Daoy (cell line): ENCODE measurements around the gene EBF3. TPM values are rescaled to one million over a fixed set of nuclear protein-coding genes. Genes with fewer than 3 reads are reported as not detected.

Experiments
- DNase-seq: peaks from one replicate; pipeline ENCODE4 v3.0.0-alpha.2; 2015; ENCODE audit warnings: low read depth
- total RNA-seq: library from RNA; depleted of rRNA; stranded (reverse); fragments of >200 nt; shearing (Covaris generic); gene quantifications from 2 replicates; pipeline ENCODE4 v1.2.3, GENCODE V29; 2014; rRNA removed

The EBF3 gene
- total RNA-seq, 1 experiment from 2014 or later: 3.4 TPM

DNA sequence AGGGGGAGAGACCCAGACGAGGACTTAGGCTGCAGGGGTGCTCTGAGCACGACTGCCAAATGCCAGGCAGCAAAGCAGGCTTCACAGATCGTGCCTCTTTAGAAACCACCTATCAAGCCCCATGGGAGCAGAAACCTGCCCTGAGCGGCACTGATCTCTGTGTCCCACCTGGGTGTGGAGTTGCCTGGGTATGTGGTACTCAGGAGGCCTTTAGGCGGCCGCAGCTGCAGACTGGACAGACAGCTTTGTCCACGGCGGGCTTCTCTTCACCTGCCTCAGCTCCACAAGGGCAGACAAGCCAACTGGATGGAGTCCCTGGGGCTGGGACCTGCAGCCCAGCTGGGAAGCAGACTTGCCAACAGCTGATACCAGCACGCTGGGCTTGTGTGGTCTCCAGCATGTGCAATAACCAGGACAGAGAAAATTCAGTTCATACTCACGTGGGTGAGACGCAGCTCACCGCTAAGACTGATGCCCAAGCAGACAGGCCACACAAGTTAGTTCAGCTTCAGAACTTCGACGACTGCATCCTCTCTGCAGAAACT lies 163.2 kb downstream of the EBF3 start:
- no peak for DNase-seq

DNA sequence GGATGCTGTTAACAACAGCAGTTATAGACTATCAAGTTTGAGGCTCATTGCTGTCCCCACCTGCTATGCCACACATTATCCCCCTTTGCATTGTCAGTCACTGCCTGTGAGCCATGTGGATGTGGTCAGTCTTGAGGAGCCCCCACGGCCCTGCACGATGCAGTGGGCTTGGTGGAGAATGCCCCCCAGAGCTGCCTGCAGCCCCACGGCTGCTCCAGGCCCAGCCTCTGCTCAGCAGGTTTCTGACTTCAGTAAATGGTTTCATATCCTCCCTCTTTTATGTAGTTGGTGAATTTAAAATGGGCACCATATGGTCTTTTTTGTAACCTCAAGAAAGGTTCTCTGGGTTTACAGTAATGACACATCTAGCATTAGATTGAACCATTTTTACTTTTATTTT lies 164.1 kb downstream of the EBF3 start:
- DNase-seq: no peak

DNA sequence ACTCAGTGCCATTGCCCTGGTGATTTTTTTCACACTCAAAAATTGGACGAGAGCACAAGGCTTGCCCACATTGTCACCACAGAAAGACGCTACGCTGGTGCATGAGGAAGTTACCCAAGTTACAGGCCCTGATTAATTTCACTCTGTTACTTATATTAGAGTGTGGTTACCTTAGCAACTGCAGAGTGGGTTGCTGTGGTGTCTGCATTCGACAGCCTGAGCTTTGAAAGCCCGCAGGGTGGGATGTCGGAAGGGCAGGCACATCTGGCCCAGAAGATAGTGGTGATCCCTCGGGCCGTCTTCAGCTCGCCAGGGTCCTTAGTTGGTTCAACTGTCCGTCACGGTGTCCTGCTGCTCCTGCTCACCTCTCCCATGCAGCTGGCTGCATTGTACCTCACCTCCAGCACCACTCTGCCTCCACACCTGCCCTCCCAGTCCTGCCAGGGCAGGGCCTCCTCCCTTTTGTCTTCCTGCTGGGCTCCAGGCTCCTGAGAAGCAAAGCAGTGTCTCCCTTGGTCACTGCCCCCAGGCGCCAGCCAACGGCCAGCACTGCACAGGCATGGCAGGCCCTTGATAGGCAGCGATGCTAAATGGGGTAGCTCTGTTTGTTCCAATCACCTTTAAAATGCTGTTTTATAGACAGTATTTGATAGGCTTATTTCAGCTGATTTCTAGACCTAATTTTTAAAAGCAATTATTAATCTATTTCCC lies 167.2 kb downstream of the EBF3 start:
- DNase-seq: no peak

DNA sequence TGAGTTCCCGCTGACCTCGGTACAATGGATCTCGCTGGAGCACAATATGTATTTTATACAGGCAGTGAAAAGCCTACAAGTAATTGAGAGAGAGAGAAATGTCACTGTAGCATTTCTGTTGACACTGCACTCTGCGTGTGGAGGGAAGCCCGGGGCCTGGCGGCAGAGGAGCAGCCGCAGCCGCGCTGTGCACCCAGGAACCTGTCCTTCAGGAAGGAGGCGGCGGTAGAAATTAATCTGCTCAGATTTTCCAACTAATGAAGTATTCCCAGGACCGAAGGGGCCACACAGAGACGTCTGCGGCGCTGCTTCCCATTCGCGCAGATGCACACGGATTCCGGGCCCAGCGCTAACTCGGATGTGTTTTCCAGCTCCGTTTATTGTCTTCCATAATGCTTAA lies 170.1 kb downstream of the EBF3 start:
- no peak for DNase-seq

DNA sequence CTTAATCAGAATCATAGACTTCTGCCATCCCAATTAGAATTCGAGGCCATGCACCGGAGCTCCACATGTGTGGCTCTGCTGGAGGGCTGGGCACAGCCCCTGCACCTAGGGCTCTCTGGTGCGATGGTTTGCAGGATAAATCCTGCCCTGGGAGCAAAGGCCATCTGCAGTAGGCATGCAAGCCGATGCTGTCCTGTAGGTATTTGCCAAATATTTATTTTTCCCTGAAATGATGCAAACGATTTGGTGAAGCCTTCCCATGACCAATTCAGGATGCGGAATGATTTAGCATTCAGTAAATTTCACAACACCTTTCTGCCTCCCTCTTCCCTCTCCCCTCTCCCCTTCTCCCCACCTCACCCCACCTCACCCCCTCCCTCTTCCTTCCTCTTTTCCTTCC lies 170.6 kb downstream of the EBF3 start:
- DNase-seq: no peak

DNA sequence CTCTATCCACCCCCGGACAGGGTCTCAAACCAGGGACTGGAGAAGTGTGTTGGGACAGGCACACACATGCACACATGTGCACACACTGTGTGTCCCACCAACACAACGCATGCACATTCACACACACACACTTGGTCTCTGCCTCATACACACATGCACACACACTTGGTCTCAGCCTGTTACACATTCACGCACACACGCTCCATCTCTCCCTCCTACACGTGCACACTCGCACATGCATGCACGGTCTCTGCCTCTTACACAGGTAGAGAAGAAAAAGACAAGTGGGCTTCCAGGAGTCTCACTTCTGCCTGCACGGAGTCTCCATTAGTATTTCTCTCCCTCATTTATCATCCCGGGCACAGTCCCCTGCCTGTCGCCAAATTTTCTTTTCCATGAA lies 171.2 kb downstream of the EBF3 start:
- DNase-seq: no peak

DNA sequence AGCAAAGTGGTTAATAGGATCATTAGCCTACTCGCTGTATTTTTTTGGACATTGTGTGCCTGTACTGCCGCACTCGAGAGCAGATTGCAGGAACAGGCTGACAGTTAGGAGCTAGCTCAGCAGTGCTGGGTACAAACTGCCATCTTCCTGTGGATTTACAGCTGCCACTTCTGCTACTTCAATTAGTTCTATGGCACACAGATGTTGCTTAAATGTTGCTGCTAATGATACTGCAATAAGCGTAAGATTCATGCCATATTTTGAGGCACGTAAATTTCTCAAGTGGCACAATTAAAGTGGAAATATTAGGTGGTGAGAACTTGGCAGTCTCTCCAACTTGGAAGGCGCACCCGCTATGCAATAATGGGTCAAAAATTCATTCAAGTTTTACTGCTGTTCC lies 171.9 kb downstream of the EBF3 start:
- DNase-seq: no peak

DNA sequence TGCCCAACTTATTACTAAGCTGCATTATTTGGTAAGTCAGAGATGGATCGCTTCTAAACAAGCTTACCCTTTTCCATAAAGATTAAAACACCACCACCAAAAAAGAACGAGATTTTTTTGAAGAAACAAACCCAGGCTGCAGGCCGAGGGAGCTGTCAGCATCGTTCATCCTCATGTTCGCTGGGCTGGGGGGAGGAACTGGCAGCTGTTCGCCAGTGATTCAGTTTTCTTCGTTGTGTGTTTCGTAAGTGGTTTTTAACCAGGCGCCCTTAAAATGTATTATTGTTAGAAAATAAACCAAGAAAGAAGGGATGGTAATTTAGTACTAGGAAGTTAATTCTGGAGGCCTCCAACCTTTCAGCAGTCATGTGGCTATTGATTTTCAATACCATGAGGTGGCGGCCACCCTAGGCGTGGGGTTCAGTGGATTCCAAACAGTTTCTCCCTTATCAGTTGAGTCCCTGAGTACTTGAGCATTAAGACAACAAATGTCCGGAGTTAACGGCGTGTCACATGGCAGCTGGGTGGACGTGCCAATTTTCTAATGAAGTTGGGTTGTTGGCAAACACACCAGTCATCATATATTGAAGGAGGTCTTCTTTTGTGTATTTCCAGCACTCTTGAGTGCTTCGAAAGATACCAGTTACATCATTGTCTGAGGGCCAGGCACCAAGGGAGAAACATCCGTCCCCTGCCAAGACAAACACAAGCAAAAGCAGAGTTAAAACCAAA lies 173.2 kb downstream of the EBF3 start:
- DNase-seq: peak; percentile 49

DNA sequence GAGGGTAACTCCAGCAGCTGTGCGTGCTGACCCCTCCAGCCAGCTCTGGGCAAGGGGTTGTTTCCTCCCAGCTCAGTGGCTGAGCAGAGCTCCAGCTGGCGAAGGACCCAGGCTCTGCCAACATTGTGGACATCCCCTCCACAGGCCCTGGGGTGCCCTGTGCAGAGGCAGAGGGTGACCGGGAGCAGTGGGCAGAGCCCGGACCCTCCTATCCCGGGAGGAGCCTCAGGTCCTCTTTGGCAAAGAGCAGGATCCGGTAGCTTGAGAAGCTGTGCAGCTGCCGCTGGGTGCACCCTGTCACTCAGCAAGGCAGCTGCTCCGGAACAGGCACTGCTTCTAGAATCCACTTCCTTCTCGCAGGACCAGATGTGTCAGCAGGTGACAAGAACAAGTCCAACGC lies 175.9 kb downstream of the EBF3 start:
- no peak for DNase-seq

DNA sequence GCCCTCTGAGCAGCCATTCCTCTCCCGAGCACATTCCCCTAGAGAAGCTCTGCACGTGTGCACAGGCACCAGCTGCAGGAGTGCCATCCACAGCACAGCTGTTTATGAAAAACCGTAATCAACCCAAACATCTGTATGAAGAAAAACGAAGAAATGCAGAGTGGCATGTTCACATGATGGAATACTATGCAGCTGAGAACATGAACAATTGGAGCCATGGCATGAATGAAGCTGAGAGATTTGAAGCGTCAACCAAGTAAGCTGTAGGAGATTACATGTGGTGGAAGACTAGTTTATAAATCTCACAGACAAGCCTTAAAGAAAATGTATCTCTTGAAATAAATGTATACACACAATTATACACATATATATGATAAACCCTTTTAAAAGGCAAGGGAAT lies 176.5 kb downstream of the EBF3 start:
- no peak for DNase-seq

DNA sequence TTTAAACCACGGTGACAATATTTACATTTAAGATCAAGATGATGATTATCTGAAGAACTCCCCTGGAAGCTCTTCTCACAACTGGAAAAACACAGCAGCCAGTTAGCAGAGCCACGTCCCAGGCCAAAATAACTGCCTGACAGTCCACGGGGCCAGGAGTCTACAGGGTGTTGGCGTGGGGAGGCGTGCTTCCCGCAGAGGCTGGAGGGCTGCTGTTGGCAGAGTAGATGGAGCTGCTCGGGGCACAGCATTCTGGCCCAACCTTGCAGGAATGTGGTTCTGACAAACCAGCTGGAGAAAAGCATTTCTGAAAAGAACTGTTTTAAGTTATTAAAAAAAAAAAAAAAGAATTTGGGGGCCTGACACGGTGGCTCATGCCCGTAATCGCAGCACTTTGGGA lies 177.9 kb downstream of the EBF3 start:
- no peak for DNase-seq

DNA sequence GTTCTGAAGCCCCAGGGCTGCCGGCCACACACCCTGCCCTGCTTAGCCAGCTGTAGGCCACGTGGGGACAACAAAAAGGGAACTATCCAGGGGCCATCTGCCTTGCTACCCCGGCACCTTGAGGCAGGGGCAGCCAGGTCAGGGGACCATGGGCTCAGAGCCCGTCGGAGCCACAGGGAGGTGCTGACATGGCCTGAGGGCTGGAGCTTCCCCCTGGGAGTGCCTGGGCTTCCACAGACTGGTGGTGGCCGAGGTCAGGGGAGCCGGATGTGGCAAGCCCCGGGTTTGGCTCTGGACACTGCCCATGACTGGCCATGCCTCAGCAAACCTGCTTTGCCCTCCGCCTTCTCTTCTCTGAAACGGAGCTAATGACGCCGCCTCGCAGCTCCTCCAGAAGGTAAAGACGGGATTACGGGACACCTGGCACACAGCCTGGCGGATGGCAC lies 178.5 kb downstream of the EBF3 start:
- DNase-seq: no peak

Other genes with a start within 250 kb of the EBF3 start
- 0.03 and 0.46 TPM in 2 replicates for gene C10orf143, start 146.6 kb upstream of the EBF3 start, total RNA-seq
- 193 and 282 TPM in 2 replicates for gene GLRX3, start 172.1 kb upstream of the EBF3 start, total RNA-seq